ENCODE data around the gene CHRNB2.

- TF ChIP-seq CTCF (IDR thresholded peaks at IDR 0.05) (no peak), POLR2A (IDR thresholded peaks at IDR 0.05) (no peak), EP300 (IDR thresholded peaks at IDR 0.05) (no peak)
Observed at GRCh38 chr1:154582885-154583284, 15.3 kb downstream of the CHRNB2 start.

Data from tibial nerve (tissue), 4 donors.